Forelimb muscle (tissue), 1 donor: Measurements from ENCODE around the gene MRPL55. TPM values are rescaled to one million over a fixed set of nuclear protein-coding genes. Genes with fewer than 3 reads are reported as not detected.

Experiments
- DNase-seq: peaks from one replicate; pipeline ENCODE4 v3.0.0-alpha.2; 2013; ENCODE audit warnings: low read depth
- polyA plus RNA-seq: library from polyadenylated mRNA; unstranded; fragments of 120-200 nt; gene quantifications from one replicate; pipeline ENCODE4 v1.2.1, GENCODE V29; 2013; ENCODE audit not compliant: insufficient read length

MRPL55 gene
- 28.1 TPM for polyA plus RNA-seq

DNA sequence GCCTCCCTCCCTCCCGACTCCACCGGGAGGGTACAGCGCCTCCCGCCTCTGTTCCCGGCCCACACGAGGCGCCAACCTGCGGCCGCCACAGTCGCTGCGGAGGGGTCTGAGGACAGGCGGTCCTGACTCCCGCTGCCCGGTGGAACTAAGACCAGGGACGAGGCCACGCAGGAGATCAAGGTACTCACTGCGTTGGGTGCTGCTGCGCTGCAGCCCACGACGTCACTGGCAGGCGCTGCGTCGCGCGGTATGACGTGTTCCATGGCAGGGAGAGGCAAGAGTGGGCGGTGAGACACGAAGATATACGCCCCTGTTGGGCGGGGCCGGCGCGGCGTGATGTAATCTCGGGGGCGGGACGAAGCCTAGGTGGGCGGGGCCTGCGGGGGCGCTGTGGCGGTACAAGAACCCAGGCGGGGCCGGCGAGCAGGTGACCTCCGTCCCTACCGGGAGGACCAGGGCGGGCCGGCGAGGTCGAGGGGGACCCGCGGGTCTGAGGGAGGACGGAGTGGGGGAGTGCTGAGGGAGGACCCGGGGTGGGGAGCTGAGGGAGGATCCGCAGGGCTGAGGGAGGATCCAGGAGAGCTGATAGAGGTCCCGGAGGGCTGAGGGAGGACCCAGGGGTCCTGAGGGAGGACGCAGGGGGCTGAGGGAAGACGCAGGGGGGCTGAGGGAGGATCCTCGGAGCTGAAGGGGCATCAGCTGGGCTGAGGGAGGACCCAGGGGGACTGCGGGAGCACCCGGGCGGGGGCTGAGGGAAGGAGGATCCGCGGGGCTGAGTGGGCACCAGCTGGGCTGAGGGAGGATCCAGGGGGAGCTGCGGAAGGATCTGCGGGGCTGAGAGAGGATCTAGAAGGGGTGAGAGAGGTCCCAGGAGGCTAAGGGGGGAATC lies at the start of gene MRPL55:
MRPL55 (minus strand) TSS at position 227 of the 889 bp plus-strand sequence. CDS start 1,039 bp downstream, outside the sequence.
- peak; percentile 86 for DNase-seq

DNA sequence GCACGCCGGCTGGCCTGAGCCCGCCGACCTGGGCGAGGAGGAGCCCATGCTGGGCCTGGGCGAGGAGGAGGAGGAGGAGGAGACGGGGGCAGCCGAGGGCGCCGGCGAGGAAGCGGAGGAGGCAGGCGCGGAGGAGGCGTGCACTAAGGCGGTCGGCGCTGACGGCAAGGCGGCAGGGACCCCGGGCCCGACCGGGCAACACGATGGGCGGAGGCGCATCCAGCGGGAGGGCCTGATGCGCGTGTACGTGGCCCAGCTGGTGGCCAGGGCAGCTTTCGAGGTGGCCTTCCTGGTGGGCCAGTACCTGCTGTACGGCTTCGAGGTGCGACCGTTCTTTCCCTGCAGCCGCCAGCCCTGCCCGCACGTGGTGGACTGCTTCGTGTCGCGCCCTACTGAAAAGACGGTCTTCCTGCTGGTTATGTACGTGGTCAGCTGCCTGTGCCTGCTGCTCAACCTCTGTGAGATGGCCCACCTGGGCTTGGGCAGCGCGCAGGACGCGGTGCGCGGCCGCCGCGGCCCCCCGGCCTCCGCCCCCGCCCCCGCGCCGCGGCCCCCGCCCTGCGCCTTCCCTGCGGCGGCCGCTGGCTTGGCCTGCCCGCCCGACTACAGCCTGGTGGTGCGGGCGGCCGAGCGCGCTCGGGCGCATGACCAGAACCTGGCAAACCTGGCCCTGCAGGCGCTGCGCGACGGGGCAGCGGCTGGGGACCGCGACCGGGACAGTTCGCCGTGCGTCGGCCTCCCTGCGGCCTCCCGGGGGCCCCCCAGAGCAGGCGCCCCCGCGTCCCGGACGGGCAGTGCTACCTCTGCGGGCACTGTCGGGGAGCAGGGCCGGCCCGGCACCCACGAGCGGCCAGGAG lies 49.3 kb upstream of the MRPL55 start:
- DNase-seq: no peak

DNA sequence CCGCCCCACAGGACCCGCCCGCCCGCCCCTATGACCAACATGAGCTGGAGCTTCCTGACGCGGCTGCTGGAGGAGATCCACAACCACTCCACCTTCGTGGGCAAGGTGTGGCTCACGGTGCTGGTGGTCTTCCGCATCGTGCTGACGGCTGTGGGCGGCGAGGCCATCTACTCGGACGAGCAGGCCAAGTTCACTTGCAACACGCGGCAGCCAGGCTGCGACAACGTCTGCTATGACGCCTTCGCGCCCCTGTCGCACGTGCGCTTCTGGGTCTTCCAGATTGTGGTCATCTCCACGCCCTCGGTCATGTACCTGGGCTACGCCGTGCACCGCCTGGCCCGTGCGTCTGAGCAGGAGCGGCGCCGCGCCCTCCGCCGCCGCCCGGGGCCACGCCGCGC lies 48.6 kb upstream of the MRPL55 start:
- DNase-seq: no peak

DNA sequence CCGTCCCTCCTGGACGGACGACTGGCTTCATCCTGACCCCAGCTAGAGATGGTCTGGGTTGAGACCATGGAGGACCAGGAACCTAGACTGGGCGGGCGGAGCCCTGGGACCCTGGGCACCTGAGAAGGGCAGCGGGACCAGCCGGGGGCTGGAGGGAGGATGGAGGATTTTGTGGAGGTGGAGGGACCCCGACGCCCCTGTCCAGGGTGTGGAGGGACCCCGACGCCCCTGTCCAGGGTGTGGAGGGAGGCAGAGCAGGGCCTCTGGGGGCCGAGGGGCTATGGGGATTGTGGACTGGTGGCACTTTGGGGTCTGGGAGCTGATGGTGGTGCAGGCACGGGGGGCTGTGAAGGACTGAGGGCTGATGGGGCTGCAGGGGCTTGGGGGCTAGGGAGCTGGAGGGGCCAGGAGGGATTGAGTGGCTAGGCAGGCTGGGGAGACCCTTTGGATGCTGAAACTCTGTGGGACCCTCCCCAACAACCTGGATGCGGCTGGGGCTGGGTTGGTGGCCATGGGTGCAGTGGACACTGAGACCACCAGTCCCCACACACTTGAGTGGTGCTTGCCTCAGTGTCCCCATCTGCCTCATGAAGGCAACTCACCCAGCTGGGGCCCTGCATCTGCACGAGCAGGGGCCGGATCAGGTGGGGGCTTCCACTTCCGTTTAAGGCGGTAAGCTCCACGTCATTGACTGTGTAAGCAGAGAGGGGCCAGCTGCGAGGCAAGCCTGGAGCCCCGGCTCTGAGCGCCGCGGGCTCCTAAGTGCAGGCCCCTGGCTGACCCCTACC lies 48.0 kb upstream of the MRPL55 start:
- DNase-seq: no peak

DNA sequence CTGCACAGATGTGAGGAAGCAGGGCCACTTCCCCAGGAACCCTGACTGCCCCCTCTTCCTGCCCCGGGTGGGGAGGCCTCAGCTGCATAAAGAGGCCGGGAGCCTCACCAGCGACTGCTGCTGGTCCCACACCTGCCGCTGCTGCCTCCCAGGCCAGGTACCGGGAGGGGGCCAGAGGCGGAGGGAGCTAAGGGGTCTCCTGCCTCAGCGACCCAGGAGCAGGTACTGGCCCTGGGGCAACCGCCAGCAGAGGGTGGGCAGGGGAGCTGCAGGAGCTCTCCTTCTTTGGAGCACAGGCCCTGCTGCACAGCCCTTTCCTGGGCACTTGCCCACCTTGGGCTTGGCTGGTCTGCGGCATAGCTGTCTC lies 47.4 kb upstream of the MRPL55 start:
- no peak for DNase-seq

DNA sequence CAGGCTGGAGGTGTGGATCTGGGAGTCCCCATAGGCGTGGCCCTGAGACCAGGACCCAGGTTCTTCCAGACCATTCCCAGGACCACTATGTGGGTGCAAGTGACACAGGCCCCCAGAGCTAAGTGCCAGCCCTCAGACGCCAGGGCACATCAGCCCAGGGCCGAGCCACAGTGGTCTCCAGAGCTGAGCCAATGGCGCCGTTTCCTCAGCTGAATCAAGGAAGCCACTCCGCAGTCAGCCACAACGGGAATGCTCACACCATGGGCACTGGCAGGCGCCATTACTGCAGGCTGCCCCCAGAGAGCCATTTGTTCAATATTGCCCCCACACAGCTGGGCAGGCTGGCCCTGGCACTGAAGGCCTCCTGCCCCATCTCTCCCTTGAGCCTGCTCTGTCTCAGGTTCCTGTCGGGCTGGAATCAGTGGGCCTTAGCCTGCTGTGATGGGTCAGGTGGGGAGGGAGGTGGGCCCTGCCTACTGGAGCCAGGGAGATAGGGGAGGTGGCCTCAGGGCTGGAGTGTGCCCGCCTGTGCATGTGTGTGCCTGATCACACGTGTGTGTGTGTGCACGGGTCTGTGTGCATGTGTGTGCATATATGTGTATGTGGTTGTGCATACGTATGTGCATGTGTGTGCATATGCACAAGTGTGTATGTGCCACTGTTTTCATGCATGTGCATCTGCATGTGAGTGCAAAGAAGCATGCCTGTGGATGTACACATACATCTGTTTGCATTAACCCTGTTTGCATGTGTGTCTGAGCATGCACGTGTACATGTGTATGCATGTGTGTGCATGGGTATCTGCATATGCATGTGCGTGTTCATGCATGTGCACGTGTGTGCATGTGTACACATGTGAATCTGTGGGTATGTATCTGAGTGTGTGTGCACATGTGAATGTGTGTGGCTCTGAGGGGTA lies 46.8 kb upstream of the MRPL55 start:
- DNase-seq: no peak

DNA sequence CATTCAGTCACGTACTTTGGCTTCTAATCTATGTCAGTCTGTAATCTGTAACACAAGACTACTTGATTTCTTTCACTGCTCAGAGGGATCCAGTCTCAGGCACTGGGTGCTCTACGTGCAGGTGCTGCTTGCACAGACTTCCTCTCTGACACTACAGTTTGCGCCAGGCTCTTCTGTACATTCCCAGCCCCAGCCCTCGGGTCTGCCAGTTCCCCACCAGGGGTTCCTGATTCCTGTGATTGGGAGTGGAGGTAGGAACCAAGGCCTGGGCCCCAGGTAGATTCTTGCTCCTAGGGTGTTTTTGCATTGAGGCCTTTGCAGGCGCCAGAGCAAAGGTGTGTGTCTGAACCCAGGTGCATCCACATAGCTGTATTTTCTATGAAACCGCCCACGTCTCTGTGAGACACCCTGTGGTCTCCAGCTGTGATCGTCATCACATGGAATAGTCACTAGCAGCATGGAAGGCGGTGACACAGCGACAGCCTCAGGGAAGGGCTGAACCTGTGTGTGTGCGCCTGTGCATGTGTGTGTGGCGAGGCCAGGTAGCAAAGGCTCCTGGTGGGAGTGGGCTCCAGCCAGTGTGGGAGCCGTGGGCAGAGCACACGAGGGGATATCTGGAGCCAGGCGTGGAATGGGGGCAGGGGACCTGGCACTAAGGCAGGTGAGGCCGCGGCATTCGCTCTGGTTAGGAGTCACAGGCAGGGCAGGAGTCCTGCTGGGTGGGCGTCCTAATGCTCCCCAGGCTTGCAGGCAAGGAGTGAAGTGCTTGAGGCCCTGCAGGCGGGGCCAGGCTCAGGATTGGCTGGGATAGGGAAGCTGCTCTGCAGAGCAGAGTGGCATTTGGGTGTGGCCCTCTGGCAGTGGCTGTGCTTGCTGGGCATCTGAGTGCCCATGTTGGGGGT lies 45.8 kb upstream of the MRPL55 start:
- DNase-seq: no peak

DNA sequence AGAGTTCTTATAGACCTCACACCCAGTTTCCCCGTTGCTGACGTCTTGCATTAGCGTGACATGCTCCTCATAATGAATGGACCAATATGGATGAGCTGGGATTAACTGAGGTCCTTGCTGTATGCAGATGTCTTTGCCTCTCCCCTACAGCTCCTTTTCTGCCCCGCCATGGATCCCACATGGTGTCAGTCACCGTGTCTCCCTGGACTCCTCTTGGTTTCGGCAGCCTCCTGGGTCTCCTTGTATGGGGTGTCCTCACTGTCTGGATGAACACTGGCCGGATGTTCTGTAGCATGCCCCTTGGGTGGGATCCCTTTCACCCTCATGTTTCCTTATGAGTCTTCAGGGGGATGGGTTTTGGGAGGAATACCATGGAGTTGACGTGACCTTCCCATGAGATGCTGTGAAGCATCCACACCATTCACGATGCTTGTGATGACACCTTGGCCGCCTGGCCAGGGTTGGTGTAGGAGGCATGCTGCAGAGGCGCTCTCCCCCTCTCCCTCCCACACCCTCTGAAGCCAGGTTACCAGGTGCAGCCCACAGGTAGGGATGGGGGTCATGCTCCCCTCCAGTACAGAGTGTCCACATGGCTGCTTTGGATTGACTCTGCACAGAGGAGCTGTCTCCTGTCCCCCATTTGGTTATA lies 45.0 kb upstream of the MRPL55 start:
- DNase-seq: no peak

DNA sequence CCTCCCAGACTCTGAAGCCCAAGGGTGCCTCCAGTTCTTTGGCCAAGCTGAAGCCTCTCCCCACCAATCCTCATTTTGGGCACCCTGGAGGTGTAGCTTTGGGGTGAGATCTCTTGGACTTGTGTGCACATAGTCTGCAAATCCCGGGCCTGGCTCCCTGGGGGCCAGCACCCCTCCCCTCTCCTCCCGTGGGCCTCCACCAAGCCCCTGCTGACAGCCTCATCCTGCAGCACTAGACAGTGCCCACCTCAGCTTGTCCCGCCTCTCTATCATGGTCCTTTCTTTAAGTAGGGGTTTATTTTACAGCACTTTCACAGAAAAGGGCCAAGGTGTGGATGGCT lies 43.8 kb upstream of the MRPL55 start:
- no peak for DNase-seq

DNA sequence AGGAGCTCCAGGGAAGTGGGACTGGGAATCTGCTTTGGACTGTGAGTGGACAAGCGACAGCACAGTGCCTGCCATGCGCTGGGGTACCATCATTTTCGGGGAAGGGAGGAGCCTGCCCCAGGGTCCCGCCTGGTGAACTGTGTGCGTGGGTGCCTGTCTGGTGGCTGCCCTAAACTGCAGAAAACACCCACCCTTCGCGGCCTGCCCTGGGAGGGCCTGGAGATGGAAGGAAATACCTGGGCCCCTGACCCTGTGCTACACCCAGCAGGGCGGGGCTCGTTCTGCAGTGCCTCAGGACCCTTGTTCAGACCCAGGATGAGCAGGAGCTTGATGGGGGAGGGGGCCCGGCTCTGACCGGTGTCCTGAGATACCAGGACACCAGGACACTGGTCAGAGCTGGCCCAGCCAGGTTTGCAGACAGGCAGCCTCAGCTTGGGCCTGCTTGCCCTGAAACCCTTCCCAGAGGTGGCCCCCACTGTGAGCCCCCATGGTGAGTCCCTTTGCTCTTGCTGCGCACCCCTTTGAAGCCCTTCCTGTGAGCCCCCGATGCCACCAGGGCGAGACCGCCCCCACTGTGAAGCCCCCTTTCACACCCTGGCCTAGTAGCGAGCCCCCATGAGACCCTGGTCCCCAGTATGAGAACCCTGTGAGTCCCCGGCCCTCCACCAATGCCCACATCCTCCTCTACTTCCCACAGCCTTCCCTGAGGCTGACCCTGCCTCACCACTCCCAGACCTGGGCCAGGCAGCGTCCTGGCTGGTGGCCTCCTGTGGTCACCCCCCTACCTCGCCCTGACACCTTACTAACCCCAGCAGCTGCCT lies 43.2 kb upstream of the MRPL55 start:
- no peak for DNase-seq

DNA sequence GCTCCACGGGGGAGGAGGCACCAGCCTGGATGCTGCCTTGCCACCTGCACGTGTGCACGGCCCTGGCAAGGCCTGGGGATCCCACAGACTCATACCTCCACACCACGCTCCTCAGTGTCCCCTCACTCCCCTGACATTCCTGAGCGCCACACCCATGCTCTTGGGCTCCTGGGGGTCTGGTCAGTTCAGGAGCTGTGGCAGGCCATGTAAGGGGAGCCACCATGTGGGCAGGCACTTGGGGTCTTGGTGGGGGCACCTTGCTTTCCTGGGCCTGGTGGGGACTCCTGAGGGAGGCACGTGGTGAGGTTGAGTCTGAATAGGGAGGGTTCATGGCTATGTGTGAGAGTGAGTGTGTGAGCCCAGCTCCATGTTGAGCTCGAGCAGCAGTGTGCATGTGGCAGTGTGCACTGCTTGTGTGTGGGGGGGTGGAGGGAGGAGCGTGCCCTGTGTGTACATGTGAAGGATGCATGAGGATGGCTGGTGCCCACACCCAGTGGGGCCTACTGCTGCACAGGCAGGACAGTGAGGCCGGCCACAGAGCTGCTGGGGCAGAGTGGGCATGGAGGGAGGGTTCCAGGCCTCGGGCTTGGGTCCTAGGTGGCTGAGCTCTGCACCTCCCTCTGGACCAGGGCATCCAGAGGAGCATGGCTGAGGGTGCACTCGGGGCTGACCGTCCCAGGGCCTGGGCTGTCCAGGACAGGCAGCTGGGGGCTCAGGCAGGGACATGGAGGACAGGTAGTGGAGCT lies 42.3 kb upstream of the MRPL55 start:
- DNase-seq: no peak

DNA sequence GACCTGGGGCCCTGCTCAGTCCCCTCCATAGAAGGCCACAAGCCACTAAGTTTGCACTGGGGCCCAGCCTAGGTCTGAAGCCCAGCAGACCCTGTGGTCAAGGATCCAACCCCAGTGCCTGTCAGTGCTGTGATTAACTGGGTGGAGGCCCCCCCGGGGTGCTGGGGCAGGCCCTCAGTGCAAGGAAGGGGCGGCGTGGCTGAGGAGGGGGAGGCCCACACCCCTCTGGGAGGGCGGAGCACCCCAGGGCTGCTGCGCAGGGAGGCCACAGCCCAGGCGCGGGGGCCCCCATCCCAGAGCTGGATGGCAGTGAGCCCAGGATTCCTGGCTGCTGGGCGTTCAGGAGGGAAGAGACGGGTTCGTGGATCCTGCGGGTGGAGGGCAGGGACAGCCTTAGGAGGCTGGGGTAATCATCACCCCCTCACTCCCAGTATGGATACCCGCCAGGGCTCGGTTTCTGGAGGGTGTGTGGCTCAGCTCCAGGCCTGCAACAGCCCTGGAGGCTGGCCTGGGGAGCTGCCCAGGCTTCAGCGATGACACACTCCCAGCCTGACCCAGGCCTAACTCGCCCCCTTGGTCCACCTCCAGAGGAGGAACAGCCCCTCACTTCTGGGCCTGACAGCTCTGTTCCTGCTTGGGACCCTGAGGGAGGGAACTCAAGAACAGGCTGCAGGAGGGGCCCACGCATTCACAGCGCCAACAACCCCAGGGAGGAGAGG lies 41.5 kb upstream of the MRPL55 start:
- DNase-seq: no peak

DNA sequence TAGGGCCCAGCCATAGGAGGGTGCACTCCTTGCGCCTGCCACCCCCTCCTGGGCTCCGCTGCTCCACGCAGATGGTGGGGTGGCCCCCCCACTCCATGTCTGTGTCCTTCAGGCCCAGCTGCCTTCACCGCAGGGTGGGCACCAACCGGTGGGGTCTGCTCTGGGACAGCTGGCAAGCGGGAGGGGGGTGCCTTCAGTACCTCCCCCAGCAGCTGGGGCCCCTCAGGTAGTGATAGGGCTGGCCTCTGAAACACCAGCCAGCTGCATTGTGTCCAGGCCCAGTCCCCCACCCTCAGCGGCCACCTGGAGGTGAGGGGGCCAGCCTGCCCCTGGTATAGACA lies 41.0 kb upstream of the MRPL55 start:
- no peak for DNase-seq

DNA sequence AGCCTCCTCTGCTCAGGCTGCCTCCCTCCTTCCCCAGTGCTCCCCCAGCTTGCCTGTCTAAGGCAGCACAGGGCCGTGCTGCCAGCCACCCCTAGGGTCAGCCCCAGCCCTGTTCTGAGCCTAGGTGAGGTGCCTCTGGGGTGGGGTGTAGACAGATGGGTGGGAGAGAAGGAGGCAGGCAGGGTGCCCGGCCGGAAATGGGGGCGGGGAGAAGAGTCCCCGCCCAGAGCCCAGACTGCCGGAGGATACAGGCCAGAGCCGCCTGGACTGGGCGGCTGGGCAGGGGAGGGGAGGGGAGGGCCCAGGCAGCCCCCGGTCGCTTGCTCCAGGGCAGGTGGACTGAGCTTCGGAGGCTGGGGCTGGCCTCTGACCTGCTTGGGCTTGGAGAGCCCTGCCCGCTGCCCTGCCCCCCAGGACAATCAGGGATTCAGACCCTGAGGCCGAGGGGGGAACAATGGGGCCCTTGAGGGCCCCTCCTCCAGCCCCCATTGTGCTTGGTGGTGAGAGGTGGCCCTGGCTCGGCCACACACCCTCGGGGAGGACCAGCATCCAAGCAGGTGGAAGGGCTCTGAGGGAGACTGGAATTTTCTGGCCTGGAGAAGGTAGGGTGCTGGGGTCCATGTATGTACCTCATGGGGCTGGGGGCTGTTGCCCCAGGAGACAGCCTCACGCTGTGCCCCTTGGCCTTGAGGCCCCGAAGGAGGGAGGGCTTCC lies 40.5 kb upstream of the MRPL55 start, which contains the start of gene GJC2:
GJC2 (plus strand) TSS at position 525 of the 714 bp plus-strand sequence. CDS start 7,829 bp downstream, outside the sequence.
- no peak for DNase-seq

DNA sequence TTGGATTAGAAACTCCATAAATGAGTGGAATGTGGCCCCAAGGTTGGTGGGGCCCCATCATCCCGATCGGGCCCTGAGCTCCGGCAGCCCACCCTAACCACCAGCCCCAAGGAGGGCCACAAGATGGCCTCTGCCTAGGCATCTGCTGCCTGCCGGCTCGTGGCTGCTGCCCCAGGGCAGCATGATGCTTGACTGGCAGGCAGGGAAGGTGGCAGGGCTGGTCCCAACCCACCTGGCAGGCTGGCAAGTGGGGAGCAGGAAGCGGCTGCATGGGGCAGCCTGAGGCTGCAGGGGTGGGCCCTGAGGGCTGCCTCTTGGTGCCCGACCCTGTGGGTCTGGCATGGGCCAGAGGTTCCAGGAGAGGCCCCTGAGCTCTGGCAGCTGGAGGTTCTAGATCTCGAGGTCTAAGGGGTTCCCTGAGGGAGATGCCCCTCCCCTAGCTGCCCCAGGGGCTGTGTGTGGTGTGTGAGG lies 39.9 kb upstream of the MRPL55 start:
- DNase-seq: no peak

DNA sequence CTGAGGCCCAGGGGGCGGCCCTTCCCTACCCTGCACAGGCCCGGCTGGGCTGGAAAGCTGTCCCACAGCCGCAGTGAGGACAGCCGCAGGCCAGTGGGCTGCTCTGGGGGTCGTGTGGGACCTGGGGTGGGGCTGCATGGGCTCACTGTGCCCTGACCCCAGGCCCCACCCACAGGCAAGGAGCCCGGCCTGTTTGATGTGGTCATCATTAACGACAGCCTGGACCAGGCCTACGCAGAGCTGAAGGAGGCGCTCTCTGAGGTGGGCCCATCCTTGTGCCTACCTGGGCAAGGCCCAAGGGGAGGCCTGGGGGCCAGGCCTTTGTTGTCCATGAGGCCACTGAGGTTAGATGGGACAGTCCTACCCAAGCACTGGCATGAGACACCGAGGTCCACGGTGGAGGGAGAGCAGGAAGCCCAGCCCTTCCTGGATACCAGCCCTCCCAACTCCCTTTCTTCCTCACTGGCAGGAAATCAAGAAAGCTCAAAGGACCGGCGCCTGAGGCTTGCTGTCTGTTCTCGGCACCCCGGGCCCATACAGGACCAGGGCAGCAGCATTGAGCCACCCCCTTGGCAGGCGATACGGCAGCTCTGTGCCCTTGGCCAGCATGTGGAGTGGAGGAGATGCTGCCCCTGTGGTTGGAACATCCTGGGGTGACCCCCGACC lies 39.2 kb upstream of the MRPL55 start:
- DNase-seq: no peak
